GM18951 (cell line): Measurements from ENCODE around the gene GAB1.

ENCODE experiments used
- POLR2A ChIP-seq: IDR thresholded peaks from 4 replicates; pipeline ENCODE4 v1.6.1; 2011; ENCODE audit warnings: mild to moderate bottlenecking; ENCODE audit not compliant: insufficient read length, insufficient read depth; ENCODE audit errors: extremely low read depth
- in situ Hi-C: fragments of 300-500 bp; cut with MboI; formaldehyde crosslinking; loops from one replicate; pipeline ENCODE4 v1.12.0; 2022; ENCODE audit warnings: low sequenced_read_pairs, mixed read lengths, inconsistent platforms; ENCODE audit not compliant: unreplicated experiment

The GAB1 gene

GRCh38 chr4:143410015-143410414, 73.3 kb downstream of the GAB1 start:
- no peak for TF ChIP-seq POLR2A
- in situ Hi-C loops: no loop called here

GRCh38 chr4:143411527-143412419, 75.1 kb downstream of the GAB1 start:
- no peak for TF ChIP-seq POLR2A
- in situ Hi-C loops: no loop called here

- no peak for TF ChIP-seq POLR2A
- in situ Hi-C loops: no loop called here
Measured at GRCh38 chr4:143412420-143412758, 75.7 kb downstream of the GAB1 start.

- in situ Hi-C loops: no loop called here
- no peak for TF ChIP-seq POLR2A
Measured at GRCh38 chr4:143417679-143418403, 81.2 kb downstream of the GAB1 start.

- no peak for TF ChIP-seq POLR2A
Measured at GRCh38 chr4:143420227-143420626, 83.6 kb downstream of the GAB1 start.

GRCh38 chr4:143421609-143422008, 84.9 kb downstream of the GAB1 start:
- in situ Hi-C loops: no loop called here
- TF ChIP-seq POLR2A: no peak

More at GRCh38 chr4:143420227-143420626, 83.6 kb downstream of the GAB1 start:
- in situ Hi-C loops: no loop called here

GRCh38 chr4:143424276-143424675, 87.6 kb downstream of the GAB1 start:
- TF ChIP-seq POLR2A: no peak

GRCh38 chr4:143431526-143432257, 95.0 kb downstream of the GAB1 start:
- in situ Hi-C loops: no loop called here
- TF ChIP-seq POLR2A: no peak

More at GRCh38 chr4:143424276-143424675, 87.6 kb downstream of the GAB1 start:
- in situ Hi-C loops: no loop called here

- in situ Hi-C loops: no loop called here
Measured at GRCh38 chr4:143432258-143432591, 95.5 kb downstream of the GAB1 start.

GRCh38 chr4:143433231-143433630, 96.6 kb downstream of the GAB1 start:
- in situ Hi-C loops: no loop called here
- TF ChIP-seq POLR2A: no peak

More at GRCh38 chr4:143432258-143432591, 95.5 kb downstream of the GAB1 start:
- no peak for TF ChIP-seq POLR2A

- in situ Hi-C loops: no loop called here
Measured at GRCh38 chr4:143435955-143436354, 99.3 kb downstream of the GAB1 start.

GRCh38 chr4:143437476-143437875, 100.8 kb downstream of the GAB1 start:
- no peak for TF ChIP-seq POLR2A
- in situ Hi-C loops: no loop called here

More at GRCh38 chr4:143435955-143436354, 99.3 kb downstream of the GAB1 start:
- TF ChIP-seq POLR2A: no peak

GRCh38 chr4:143437937-143438336, 101.3 kb downstream of the GAB1 start:
- in situ Hi-C loops: no loop called here
- TF ChIP-seq POLR2A: no peak
